ENCODE data around the gene GALNT5. TPM values are rescaled to one million over a fixed set of nuclear protein-coding genes. Genes with fewer than 3 reads are reported as not detected.

GALNT5 gene
- total and polyA plus RNA-seq, 10 of the 15 experiments (the other 5 are each of a cell fraction or from before 2014, with no cell fraction given) = under 0.01 to 0.25 (median 0.03) TPM; not detected in 4

DNA sequence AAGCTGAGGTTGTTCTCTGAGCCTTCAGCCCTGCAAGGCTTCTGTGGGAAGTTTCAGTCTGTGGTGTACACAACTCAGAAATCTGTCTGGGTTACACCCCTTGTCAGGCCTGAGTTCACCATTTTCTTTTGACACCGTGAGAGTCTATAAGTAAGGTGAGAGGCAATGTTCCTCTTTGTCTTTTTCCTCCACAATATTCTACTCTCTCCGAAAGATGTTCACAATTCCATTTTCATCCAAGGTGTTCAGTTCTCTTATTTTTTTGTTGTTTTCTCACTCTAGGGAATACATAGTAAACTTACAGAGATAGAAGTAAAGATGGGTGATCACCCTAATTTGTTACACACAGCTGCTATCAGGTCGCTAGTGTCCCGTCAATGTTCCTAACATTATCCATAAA, 64.9 kb downstream of the GALNT5 start:
- TF ChIP-seq CEBPZ (IDR thresholded peaks at IDR 0.05; ENCODE audit: low read depth, low read length) (no peak), ZNF384 (IDR thresholded peaks at IDR 0.05; ENCODE audit: borderline replicate concordance, low read depth, low read length) (no peak), PKNOX1 (IDR thresholded peaks at IDR 0.05) (no peak), JUNB (IDR thresholded peaks at IDR 0.05) (no peak)
- Histone ChIP-seq H3K27me3 (replicated peaks in 1 of 2; ENCODE audit: control insufficient read depth in 2 of 2, insufficient read depth in 2 of 2, low read length in 1 of 2) (no peaks in the 10 kb centered on the region), H3K4me1 (ENCODE audit: control insufficient read depth, insufficient read depth, low read length) (no peaks in the 10 kb centered on the region), H3K9me3 (replicated peaks; ENCODE audit: control insufficient read depth, insufficient read depth, low read length) (no peaks in the 10 kb centered on the region), H2AFZ (ENCODE audit: control insufficient read depth, low read depth, low read length) (no peak overlapping the region), H3K36me3 (ENCODE audit: control insufficient read depth in 2 of 2, insufficient read depth in 2 of 2, low read length in 1 of 2) (no peaks in the 10 kb centered on the region), H3K79me2 (ENCODE audit: control insufficient read depth, insufficient read depth, low read length) (no peaks in the 10 kb centered on the region), H3K27ac (ENCODE audit: control insufficient read depth, insufficient read depth) (no peak overlapping the region), H3K4me3 (no peak overlapping the region), H3K4me2 (ENCODE audit: control insufficient read depth, insufficient read depth) (no peak overlapping the region), H3K9ac (ENCODE audit: control insufficient read depth, insufficient read depth, low read length) (no peak overlapping the region), H4K20me1 (ENCODE audit: control insufficient read depth, insufficient read depth) (no peaks in the 10 kb centered on the region)
- CTCF ChIA-PET = interaction anchor here (8.8 to 13.4 kb wide), 2 partner anchors 13 to 16 kb away, joined by 167 to 226 read pairs; no protein-coding TSS in a partner anchor
- RAD21 ChIA-PET (ENCODE audit: unreplicated experiment) = interaction anchor here (0.8 to 1.9 kb wide), 3 partner anchors 15 to 20 kb away, joined by 3 to 7 read pairs (median 4); no protein-coding TSS in a partner anchor
- in situ Hi-C loops (cut with MboI) (no loop called here), intact Hi-C loops (cut with micrococcal nuclease; ENCODE audit: unreplicated experiment) (no loop called here)
- SMC1A ChIA-PET (ENCODE audit: uncharacterized antibody, unreplicated experiment) = interaction anchor here (0.9 to 2.9 kb wide), 6 partner anchors 12 to 172 kb away, joined by 3 to 11 read pairs (median 5); no protein-coding TSS in a partner anchor
- WGBS (ENCODE audit: insufficient coverage, insufficient replicate concordance, low lambda C conversion rate, missing lambda C conversion rate) = 89% methylated on average over 4 of the region's 4 CpGs
- DNase-seq (ENCODE audit: low read depth, low spot score) = no peak
- ATAC-seq = no peak
- no TSS peak for BruUV-seq (replicated peaks)
- FAIRE-seq = no peak
- POLR2A ChIA-PET = interaction anchor here (0.6 to 0.7 kb wide), 2 partner anchors 91 to 1140 kb away, joined by 3 read pairs; no protein-coding TSS in a partner anchor

Measured in GM12878 (cell line).